RPMI8226 (cell line): ENCODE results near the gene TBXAS1.

Source experiments
- DNase-seq: peaks from one replicate; pipeline ENCODE4 v3.0.0-alpha.2; 2015

TBXAS1 gene

DNA sequence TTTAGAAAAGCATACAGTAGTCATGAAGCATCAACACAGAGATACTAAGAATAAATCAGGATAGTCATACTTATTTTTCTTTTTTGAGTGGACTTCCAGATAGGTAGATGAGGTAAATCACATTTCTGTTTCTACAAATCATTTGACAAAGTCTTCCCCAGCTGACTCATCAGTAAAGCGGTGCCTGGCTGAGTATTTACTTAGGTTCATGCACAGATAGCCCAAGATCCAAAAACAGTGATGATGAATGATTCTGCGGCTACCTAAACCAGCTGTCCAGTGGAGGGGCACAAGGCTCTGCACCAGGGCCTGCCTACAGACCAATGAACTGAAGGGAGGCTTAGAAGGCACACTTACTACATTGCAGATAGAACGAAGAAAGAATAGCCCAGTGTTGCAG is 120.6 kb downstream of the TBXAS1 start:
- no peak for DNase-seq

DNA sequence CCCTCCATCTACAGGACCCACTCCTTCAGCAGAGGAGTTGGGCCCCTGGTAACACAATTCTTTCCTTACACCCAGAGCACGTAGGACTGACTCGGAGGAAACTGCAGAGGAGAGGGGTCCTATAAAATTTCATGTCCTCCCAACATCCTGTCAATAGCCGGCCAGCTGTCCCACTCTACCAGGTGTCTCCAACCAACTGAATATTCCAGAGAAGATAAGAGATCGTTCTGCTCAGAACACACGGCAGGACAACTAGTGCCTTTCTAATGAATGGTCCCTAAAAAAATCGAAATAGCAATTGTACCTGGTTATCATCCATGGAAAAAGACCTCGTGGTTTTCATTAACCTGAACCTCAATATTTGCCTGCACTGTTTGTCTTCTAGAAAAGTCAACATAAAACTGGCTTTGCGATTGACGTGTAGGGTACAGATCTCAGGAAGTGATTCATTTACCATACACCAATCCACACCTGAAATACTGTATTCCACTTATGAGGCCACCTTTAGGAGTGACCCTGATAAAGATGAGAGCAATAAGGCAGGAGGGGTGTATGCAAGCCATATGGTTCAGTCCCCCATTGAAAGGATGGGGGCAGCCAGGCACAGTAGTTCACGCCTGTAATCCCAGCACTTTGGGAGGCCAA is 121.9 kb downstream of the TBXAS1 start:
- no peak for DNase-seq

DNA sequence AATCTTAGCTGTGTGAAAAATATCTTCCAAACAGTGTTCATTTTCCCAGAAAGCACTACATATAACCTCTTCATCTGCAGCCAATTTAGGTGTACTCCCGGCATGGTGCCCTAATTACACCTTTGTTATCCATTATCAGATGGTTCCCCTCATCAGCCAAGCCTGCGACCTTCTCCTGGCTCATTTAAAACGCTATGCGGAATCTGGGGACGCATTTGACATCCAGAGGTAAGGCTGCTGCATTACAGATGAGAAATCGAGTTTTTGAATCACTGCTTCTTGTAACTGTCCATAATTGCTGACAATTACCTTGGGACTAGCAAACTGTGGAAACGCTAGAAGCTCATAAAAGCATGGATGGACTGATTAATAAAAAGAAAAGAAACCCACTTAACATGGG is 124.2 kb downstream of the TBXAS1 start:
- DNase-seq: no peak

DNA sequence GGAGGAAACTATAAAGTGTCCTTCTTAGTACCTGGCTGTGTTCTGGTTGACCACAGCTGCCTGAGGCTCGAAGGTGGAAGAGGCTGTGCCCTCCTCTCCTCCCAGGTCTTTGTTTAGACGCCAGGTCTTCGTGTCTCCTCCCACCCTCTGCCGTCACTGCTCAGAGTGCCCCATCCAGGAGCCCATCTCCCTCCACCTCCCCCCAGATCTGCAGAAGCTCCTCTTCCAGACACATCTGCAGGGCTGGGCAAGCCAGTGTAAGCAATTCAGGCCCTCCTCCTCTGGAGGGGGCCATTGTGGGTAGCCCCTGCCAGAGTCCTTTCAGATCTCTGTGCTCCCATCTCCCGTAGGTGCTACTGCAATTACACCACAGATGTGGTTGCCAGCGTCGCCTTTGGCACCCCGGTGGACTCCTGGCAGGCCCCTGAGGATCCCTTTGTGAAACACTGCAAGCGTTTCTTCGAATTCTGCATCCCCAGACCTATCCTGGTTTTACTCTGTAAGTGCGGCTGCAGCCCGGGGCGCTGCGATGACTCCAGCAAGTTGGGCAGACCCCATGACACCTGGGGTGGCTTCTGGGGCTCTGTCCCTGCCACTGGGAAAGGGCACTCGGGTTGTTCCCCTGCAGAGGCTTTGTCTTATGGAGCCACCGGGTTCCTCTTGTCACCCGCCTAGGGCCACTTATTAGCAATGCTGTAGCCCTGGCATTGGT is 126.2 kb downstream of the TBXAS1 start:
- no peak for DNase-seq

DNA sequence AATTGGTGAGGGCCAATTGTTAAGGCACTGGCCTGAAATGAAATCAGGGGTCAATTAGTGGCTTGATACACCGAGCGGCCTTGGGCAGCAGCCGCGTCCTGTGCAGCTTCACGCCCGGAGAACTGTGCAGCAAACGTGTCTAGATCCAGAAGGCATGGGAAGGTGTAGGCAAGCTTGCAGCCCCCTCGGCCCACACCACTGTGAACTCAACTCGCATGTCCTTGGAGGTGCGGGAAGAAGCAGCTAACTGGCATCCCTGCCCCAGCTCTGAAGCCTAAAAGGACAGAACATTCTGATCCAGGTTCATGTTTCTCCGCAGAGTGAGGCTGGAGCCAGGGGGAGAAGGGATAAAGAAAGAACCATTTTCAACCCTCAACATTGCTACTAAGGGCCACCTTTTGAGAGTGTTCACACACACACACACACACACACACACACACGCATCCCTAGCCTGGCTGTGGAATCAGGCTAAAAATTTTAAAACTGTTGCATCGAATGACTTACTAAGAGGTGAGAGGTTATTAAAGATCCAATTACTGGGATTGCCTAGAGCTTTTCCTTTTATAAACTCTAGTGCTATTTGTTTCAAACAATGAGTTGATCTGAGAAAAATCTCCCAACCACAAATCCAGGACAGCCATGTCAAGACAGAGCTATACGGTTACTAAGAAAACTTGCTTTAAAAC is 129.7 kb downstream of the TBXAS1 start:
- no peak for DNase-seq

DNA sequence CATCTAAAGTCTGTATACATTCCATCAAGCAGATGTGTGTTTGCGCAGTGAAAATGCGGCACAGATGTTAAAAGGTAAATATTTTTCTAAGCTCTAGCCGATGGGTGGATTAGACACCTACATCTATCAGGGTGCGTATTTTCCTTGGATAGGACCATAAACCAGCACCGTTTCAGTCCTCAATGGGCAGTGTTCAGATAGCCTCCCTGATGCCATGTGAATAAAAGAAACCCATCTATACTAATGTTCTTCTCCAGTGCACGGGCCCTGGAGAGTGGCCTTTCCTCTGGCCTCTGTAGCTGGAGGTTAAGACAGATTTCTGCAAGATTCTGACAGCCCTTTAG is 130.2 kb downstream of the TBXAS1 start:
- no peak for DNase-seq

DNA sequence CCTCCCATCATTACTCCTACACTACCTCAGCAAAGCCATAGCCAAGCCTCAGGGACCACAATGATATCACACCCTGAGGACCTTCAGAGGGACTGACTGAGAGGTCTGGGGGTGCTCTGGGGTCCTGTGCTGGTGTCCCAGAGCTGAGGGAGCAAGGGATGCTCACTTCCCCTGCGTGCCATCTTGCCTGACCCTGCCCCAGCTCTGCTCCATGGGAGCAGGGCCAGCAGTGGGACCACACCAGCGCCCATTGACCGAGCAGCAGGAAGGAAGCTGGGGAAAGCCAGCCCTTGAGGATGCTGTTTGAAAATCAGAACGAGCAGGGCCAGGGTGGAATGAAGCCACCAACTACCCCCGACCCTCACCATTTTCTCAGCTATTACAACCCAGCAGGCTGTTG is 130.7 kb downstream of the TBXAS1 start:
- no peak for DNase-seq

DNA sequence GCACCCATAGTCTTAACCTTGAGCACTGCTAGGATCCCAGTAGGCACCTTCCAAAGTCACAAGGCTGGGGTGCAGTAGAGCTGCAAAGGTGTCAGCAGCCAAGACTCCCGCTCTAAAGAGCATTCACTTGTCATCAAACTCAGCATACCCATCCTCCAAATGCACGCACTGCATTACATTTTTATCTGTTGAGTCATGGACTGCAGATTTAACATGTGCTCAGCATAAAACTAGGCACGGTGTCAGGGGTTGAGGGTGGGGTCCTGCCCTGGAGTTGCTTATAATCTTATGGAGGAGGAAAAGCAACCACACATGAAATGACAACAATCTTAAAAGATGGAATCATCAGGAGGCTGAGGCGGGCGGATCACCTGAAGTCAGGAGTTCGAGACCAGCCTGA is 131.1 kb downstream of the TBXAS1 start:
- no peak for DNase-seq

DNA sequence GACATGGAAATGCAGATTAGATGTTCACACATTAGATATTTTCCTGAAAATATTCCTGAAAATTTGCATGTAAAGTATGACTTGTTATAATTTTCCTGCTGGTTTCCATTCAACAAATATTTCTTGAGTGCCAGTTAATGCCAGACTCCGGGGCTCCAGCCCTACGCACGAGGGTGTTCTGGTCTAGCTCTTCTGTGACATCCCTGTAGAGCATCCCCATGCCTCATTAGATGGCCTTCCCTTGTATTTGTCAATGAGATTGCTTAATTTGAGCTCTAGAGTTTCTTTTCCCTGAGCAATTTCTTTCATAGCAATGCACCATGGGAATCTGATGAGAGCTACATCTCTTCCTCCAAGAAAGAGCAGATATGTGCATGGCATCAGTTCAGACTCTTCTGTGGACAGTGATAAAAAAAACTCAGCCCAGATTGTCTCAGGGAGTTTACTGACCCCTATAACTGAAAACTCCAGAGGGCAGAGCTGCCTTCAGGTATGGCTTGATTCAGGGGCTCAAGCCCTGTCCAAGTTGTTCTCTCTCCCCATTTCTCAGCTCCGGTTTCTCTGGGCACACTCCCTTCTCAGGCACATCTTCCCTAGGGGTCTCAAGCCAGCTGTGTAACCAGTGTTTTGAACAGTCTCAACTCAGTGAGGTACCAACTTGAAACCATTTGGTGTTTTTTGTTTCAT is 137.0 kb downstream of the TBXAS1 start:
- DNase-seq: no peak

DNA sequence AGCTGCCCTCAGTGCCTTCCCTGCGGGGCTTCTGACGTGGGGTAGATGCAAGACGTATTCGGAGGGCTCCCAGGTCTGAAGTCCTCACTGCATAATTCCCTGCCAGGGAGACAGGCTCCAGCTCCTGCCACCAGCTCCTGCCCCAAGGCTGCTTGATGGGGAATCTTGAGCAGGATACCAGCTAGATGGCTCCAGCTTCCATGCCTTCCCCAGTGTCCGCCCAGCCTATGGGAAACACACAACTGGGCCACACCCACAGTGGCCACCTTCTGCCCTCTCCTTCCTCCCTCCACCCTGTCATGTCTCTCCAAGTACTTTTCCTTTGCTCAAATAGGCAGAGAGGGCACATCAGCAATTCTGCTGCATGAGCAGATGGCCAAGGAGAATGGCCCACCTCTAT is 137.9 kb downstream of the TBXAS1 start:
- no peak for DNase-seq

DNA sequence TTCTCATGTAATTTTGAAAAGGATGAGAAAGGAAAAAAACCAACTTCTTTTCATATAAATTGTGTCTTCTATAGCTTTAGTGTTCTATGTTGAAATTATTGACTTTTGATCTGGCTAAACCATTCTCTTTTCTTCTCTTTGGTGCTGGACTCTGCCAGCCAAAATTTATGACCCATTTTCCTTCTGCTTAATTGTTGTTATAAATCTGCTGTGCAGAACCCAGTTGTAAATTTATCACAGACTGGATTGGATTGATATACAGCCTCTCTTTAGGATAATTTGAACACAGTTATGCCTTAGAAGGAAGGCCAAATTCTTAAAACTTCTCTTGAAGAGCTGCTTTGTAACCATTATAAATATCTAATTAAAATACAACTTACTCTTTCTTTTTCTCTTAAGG is 139.9 kb downstream of the TBXAS1 start:
- DNase-seq: no peak

DNA sequence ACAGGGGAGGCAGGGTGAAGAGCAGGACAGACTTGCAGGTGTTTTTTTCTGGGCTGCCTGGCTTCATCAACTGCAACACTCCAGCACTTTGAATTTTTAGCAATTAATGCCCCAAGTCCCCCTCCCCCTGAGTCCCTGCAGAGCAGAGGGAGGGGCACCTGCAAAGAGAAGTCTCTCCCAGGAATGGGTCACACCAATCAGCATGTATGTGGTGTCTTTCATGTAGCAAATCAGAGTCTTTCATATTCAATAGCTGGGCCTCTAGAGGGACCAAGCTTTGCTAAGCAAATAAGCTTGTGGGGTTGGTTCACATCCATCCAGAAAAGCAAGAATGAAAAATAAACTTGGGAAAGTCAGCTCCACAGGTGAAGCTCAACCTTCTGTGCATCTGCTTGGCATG is 143.0 kb downstream of the TBXAS1 start:
- DNase-seq: no peak

DNA sequence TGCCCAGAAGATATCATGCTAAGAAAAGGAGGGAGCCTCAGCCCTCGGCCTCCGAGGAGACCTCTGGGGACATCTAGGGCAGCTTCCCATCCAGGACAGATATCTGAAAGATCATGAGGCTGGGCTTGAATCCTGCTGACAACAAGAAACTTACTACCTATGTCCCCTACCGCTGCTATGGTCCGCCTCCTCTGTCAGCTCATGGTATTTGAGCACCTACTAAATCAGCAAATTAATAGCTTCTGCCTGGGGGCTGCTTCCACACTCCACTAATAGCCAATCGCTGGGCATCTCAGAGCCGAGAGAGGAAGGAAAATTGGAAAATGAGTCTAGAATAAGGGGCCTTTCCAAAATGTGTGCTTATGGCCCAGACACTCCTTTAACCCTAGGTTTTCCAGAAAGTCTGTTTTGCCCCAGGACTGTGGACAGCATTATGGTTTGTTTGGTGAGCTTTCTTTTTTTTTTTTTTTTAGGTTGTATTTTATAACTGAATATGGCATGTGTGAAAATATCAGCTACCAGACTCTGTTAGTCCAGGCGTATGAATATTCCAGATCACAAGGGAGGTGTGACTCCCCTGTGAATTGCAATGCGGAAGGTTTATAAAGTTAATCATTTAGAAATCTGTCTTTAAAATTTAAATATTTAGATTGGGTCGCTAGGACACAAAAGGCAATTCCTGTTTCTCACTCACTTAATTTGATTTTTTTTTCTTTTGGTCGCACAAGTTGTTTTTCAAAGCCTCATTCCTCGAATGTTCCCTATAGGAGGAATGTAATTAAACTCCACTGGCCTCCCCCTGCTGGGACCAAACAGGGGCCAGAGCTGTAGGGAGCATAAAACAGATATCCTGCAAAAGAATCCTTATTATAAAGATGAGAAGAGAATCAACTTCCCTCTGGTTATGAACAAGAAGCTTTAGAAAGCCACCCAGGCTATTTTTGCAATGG is 144.3 kb downstream of the TBXAS1 start:
- DNase-seq: no peak

DNA sequence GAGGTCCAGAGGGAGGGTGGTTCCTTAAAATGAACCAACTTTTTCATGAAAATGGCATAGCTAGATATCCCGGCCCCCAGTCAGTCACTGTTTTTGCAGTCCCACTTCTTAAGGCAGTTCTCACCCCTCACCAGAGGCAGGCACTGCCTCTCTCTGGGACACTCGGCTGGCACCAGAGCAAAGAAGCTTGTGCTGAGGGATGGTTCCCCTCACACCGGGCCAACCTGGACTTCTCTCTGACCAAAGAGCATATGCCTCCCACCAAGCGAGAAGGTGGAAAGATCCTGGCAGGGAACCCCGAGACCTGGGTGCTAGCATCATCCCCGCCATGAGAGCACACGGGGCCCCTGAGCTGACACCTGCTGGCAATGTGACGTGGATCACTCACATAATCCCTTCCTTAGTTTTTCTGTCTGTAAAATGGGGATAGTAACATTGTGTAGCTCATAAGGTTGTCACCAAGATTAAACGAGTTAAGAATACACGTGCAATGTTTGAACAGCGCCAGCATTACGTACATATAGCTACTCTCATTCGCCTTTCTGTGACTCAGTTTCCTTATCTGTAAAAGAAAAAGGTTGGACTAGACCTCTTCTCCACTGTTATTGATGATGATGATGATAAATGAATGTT is 145.2 kb downstream of the TBXAS1 start:
- no peak for DNase-seq

DNA sequence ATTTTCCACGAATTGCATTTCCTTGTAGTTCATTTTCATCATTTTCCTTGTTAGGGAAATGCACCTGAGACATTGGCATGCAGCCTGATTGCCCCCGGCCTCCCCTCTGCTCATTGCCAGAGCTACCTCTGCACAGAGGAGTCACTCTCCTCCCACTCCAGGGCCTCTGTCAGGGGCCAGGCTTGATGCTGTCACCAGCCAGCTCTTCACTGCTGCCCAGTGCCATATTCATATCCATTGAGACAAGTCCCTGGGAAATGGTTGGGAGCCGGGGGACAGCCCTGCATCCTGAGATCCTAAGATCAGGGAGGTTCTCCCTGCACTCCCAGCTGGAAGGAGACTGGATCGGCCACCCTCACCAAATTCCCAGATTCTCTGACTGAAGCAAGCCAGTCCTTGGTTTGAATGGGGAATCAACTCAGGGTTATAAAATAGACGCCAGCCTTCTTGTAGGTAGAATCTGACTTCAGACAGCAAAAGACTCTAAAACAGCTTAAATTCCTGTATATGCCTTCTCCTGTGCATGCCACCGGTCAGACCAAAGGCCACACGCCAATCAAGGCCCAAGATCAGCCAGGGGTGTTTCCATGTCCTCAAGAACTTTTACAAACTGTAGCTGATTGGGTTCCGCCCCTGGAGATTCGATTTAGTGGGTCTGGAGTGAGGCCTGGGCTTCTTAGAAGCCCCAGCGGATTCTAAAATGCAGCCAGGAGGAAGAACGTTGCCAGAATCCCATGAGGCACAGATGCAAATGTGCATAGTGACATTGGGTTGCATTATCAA is 147.2 kb downstream of the TBXAS1 start:
- no peak for DNase-seq

DNA sequence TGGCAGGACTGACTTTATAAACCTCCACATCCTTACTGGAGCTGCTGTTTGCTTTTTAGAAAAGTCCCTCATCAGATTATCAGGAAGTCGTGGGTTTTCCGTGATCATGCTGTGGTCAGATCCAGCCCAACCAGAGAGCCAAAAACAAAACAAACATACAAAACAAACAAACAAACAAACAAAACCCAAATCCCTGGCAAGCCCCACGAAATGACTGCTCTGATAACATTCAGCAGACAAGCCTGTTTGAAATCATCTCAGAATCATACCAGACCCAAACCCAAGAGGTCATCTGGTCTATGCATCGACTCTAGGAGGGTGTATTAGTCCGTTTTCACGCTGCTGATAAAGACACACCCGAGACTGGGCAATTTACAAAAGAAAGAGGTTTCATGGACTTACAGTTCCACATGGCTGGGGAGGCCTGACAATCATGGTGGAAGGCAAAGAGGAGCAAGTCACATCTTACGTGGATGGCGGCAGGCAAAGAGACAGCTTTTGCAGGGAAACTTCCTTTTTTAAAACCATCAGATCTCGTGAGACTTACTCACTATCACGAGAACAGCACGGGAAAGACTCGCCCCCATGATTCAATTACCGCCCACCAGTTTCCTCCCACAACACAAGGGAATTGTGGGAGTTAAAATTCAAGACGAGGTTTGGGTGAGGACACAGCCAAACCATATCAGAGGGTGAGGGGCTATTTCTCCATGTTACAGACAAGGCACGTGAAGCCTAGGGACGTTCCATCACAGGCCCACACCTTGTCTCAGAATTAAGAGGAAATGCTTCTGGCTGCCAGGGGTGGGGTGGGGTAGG is 148.0 kb downstream of the TBXAS1 start:
- DNase-seq: no peak

DNA sequence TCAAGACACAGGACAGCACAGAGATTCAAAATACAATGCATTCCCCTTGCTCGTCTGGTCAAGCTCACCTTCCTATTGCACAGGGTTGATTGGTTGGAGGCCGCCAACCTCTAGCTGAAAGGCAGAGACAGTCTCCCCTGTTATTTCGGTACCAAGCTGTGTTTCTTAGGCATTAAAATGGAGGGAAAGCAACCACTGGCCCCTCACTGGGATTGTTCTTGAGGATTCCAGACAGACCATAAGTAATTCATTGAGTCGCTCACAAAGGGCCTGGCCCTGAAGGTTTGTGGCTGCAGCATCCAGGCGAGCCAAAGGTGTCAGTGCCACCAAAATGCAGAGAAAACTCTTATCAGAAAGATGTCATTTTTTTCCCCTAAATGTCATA is 152.4 kb downstream of the TBXAS1 start:
- no peak for DNase-seq

DNA sequence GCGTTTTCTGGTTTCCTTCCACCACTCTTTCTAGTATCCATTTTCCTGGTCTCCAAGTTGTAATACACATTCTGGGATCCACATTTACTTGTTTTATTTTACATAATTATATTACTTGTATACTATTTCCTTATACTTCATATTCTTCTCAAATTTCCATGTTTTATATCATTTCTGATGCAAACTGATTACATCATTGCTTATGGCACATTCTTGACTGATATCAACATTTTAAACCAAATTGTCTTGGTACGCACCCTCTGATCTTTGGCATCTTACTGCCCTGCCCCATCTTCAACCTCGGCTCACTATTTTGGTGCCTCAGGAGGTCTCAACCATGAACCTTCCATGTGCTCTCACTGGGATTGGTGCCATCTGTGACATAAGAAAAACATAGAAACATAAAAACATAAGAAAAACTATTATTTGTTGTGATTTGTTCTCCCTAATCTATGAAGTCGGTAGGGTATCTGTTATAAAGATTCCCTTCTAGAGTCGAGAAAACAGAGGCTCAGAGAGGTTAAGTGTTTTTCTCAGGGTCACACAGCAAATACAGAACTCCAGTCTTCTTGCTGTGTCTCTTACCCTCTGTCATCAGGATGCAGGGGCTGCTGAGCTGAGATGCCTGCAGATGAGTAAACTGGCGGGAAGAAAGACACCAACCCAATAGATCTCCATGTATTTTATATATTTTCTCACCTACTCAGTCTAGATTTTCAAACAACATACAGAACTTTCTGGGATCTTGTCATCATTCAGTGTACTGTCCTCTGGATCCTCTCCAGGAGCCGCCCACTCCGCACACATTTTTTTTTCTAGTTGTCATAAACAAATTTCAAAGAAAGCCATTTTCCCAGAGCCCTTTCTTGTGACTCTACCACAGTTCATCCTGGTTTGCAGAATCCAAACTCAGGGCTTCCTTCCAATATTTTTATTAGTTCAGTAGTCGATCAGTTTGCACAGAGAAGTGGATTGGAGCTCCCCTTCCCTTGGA is 154.2 kb downstream of the TBXAS1 start:
- DNase-seq: no peak
